ENCODE measurements around the gene BRI3. TPM values are rescaled to one million over a fixed set of nuclear protein-coding genes. Genes with fewer than 3 reads are reported as not detected.

The BRI3 gene
- total and polyA plus RNA-seq, 10 of the 15 experiments (the other 5 are each of a cell fraction or from before 2014, with no cell fraction given) = 4.5 to 56.3 (median 21.5) TPM

GRCh38 chr7:98234429-98235147 is 46.9 kb upstream of the BRI3 start:
- intact Hi-C loops (cut with micrococcal nuclease; ENCODE audit: unreplicated experiment) = no loop called here
- CTCF ChIA-PET = interaction anchor here (1.1 to 1.7 kb wide), 2 partner anchors 75 to 212 kb away, joined by 3 to 5 read pairs; no protein-coding TSS in a partner anchor
- Histone ChIP-seq H2AFZ (ENCODE audit: control insufficient read depth, low read depth, low read length) (no peak overlapping the region), H3K4me3 (no peak overlapping the region), H3K27ac (ENCODE audit: control insufficient read depth, insufficient read depth) (no peak overlapping the region), H3K4me1 (ENCODE audit: control insufficient read depth, insufficient read depth, low read length) (no peaks in the 10 kb centered on the region), H3K79me2 (ENCODE audit: control insufficient read depth, insufficient read depth, low read length) (no peaks in the 10 kb centered on the region), H3K4me2 (ENCODE audit: control insufficient read depth, insufficient read depth) (no peak overlapping the region), H3K9ac (ENCODE audit: control insufficient read depth, insufficient read depth, low read length) (no peak overlapping the region), H3K36me3 (ENCODE audit: control insufficient read depth in 2 of 2, insufficient read depth in 2 of 2, low read length in 1 of 2) (no peaks in the 10 kb centered on the region), H3K27me3 (replicated peaks in 1 of 2; ENCODE audit: control insufficient read depth in 2 of 2, insufficient read depth in 2 of 2, low read length in 1 of 2) (no peaks in the 10 kb centered on the region), H4K20me1 (ENCODE audit: control insufficient read depth, insufficient read depth) (no peaks in the 10 kb centered on the region), H3K9me3 (replicated peaks; ENCODE audit: control insufficient read depth, insufficient read depth, low read length) (no peaks in the 10 kb centered on the region)
- in situ Hi-C loops (cut with MboI) = no loop called here
- TF ChIP-seq ETV6 (conservative IDR thresholded peaks at IDR 0.05 in 1 of 2, IDR thresholded peaks at IDR 0.05 in 1 of 2; ENCODE audit: borderline replicate concordance in 1 of 2, low read depth in 1 of 2) (no peak), CHD1 (IDR thresholded peaks at IDR 0.05; ENCODE audit: low read depth, low read length) (no peak), ATF7 (IDR thresholded peaks at IDR 0.05; ENCODE audit: low read depth) (no peak), NRF1 (conservative IDR thresholded peaks at IDR 0.05; ENCODE audit: low read depth, low read length) (no peak), MYC (IDR thresholded peaks at IDR 0.05; ENCODE audit: insufficient read depth, insufficient read length, insufficient replicate concordance, low read length, severe bottlenecking) (no peak)
- SMC1A ChIA-PET (ENCODE audit: uncharacterized antibody, unreplicated experiment) = interaction anchor here (1.1 kb wide), 1 partner anchor 16 kb away, joined by 3 read pairs; no protein-coding TSS in a partner anchor
- WGBS (ENCODE audit: insufficient coverage, insufficient replicate concordance, low lambda C conversion rate, missing lambda C conversion rate) = 99% methylated on average over 10 of the region's 10 CpGs
- ATAC-seq (no peak), DNase-seq (ENCODE audit: low read depth, low spot score) (no peak), FAIRE-seq (no peak)
- POLR2A ChIA-PET = interaction anchor here (0.7 kb wide), 1 partner anchor 720 kb away, joined by 3 read pairs; no protein-coding TSS in a partner anchor
- BruUV-seq (replicated peaks) = no TSS peak
- RAD21 ChIA-PET (ENCODE audit: unreplicated experiment) = interaction anchor here (0.6 to 1.1 kb wide), 2 partner anchors 66 to 1681 kb away, joined by 3 to 7 read pairs; no protein-coding TSS in a partner anchor

GRCh38 chr7:98235901-98236300 is 45.6 kb upstream of the BRI3 start:
- in situ Hi-C loops (cut with MboI) = no loop called here
- TF ChIP-seq POLR2AphosphoS2 (IDR thresholded peaks at IDR 0.05; ENCODE audit: low read depth, low read length) = no peak
- no peak for TF ChIP-seq NR2C2 (IDR thresholded peaks at IDR 0.05; ENCODE audit: borderline replicate concordance, control insufficient read depth, insufficient read length, low read depth)
- no peak for TF ChIP-seq EP300 (IDR thresholded peaks at IDR 0.05; ENCODE audit: borderline replicate concordance in 1 of 2, control insufficient read depth in 1 of 2, low read depth in 2 of 2, low read length in 2 of 2)
- no peak for TF ChIP-seq YBX1 (IDR thresholded peaks at IDR 0.05)
- TF ChIP-seq ZNF687 (IDR thresholded peaks at IDR 0.05) = no peak
- no peak for TF ChIP-seq SREBF1 (IDR thresholded peaks at IDR 0.05; ENCODE audit: low read length)
- no peak for TF ChIP-seq SIX5 (IDR thresholded peaks at IDR 0.05; ENCODE audit: low read depth, low read length, severe bottlenecking)

More at GRCh38 chr7:98235901-98236300, 45.6 kb upstream of the BRI3 start:
- H2AFZ ChIP-seq (ENCODE audit: control insufficient read depth, low read depth, low read length) = no peak overlapping the region
- DNase-seq (ENCODE audit: low read depth, low spot score) (no peak), FAIRE-seq (no peak), ATAC-seq (no peak)
- no peaks in the 10 kb centered on the region for H3K9me3 ChIP-seq (replicated peaks; ENCODE audit: control insufficient read depth, insufficient read depth, low read length)
- POLR2A ChIA-PET = no interaction called here
- SMC1A ChIA-PET (ENCODE audit: uncharacterized antibody, unreplicated experiment) = no interaction called here
- H3K9ac ChIP-seq (ENCODE audit: control insufficient read depth, insufficient read depth, low read length) = no peak overlapping the region
- H3K4me3 ChIP-seq = no peak overlapping the region
- WGBS (ENCODE audit: insufficient coverage, insufficient replicate concordance, low lambda C conversion rate, missing lambda C conversion rate) = 95% methylated on average over 11 of the region's 11 CpGs
- no peak overlapping the region for H3K4me2 ChIP-seq (ENCODE audit: control insufficient read depth, insufficient read depth)
- no TSS peak for BruUV-seq (replicated peaks)
- H3K27me3 ChIP-seq (replicated peaks in 1 of 2; ENCODE audit: control insufficient read depth in 2 of 2, insufficient read depth in 2 of 2, low read length in 1 of 2) = no peaks in the 10 kb centered on the region
- H3K36me3 ChIP-seq (ENCODE audit: control insufficient read depth in 2 of 2, insufficient read depth in 2 of 2, low read length in 1 of 2) = no peaks in the 10 kb centered on the region
- CTCF ChIA-PET = no interaction called here
- no peaks in the 10 kb centered on the region for H3K4me1 ChIP-seq (ENCODE audit: control insufficient read depth, insufficient read depth, low read length)
- RAD21 ChIA-PET (ENCODE audit: unreplicated experiment) = no interaction called here
- no peaks in the 10 kb centered on the region for H4K20me1 ChIP-seq (ENCODE audit: control insufficient read depth, insufficient read depth)
- intact Hi-C loops (cut with micrococcal nuclease; ENCODE audit: unreplicated experiment) = no loop called here
- H3K79me2 ChIP-seq (ENCODE audit: control insufficient read depth, insufficient read depth, low read length) = no peaks in the 10 kb centered on the region
- no peak overlapping the region for H3K27ac ChIP-seq (ENCODE audit: control insufficient read depth, insufficient read depth)

All from GM12878 (cell line).